OCI-LY1 (cell line): ENCODE results near the gene CREB3L1.

Experiments
- H2AFZ ChIP-seq: fragments of 200-600 bp; sonication (generic), shearing (Covaris generic); 2 replicates; pipeline ENCODE4 v1.6.0; 2014; ENCODE audit warnings: antibody characterized with exemption, mild to moderate bottlenecking, low read length
- H3F3A ChIP-seq: fragments of 200-600 bp; sonication (generic), shearing (Covaris generic); 2 replicates; pipeline ENCODE4 v1.6.0; 2014; ENCODE audit warnings: mild to moderate bottlenecking, antibody characterized with exemption, low read length, moderate library complexity; ENCODE audit not compliant: insufficient read depth
- H3K27ac ChIP-seq: fragments of 200-600 bp; sonication (generic); 2 replicates; pipeline ENCODE4 v1.5.1; 2014; ENCODE audit warnings: low read length, mixed run types, mild to moderate bottlenecking, low read depth; ENCODE audit not compliant: poor library complexity, severe bottlenecking
- H3K27me3 ChIP-seq: fragments of 200-600 bp; sonication (generic); 2 replicates; pipeline ENCODE4 v1.6.0; 2014; ENCODE audit warnings: antibody characterized with exemption, mild to moderate bottlenecking, low read length, moderate library complexity; ENCODE audit not compliant: insufficient read depth
- H3K36me3 ChIP-seq: fragments of 200-600 bp; sonication (generic); 2 replicates; pipeline ENCODE4 v1.6.1; 2014; ENCODE audit warnings: mild to moderate bottlenecking, antibody characterized with exemption, low read length, moderate library complexity, mixed read lengths; ENCODE audit not compliant: insufficient read depth
- H3K4me1 ChIP-seq: fragments of 200-600 bp; sonication (generic); 2 replicates; pipeline ENCODE4 v1.5.1; 2014; ENCODE audit warnings: mild to moderate bottlenecking, low read length, moderate library complexity; ENCODE audit not compliant: insufficient read depth, severe bottlenecking
- H3K4me2 ChIP-seq: fragments of 200-600 bp; sonication (generic), shearing (Covaris generic); 2 replicates; pipeline ENCODE4 v1.6.1; 2014; ENCODE audit warnings: low read length
- H3K4me3 ChIP-seq: fragments of 200-600 bp; sonication (generic); 2 replicates; pipeline ENCODE4 v1.5.1; 2014; ENCODE audit warnings: low read length, low read depth, mild to moderate bottlenecking, mixed read lengths; ENCODE audit not compliant: poor library complexity, severe bottlenecking
- H3K79me2 ChIP-seq: fragments of 200-600 bp; shearing (Covaris generic); 2 replicates; pipeline ENCODE4 v1.6.1; 2016; ENCODE audit warnings: mixed run types, low read length, mixed read lengths; ENCODE audit not compliant: insufficient read depth
- H3K9ac ChIP-seq: fragments of 200-600 bp; sonication (generic), shearing (Covaris generic); 2 replicates; pipeline ENCODE4 v1.6.1; 2014; ENCODE audit warnings: mild to moderate bottlenecking, low read length, mixed read lengths
- H3K9me2 ChIP-seq: fragments of 200-600 bp; sonication (generic), shearing (Covaris generic); 2 replicates; pipeline ENCODE4 v1.6.1; 2014; ENCODE audit warnings: low read depth, mild to moderate bottlenecking, low read length, mixed read lengths
- H3K9me3 ChIP-seq: fragments of 200-600 bp; shearing (Covaris generic); 2 replicates; pipeline ENCODE4 v1.6.1; 2014; ENCODE audit warnings: low read length, mixed read lengths
- H4K20me1 ChIP-seq: fragments of 200-600 bp; sonication (generic), shearing (Covaris generic); 2 replicates; pipeline ENCODE4 v1.6.0; 2016; ENCODE audit warnings: mild to moderate bottlenecking, low read length; ENCODE audit not compliant: insufficient read depth
- EZH2 ChIP-seq: fragments of 200-600 bp; sonication (generic), shearing (Covaris generic); IDR thresholded peaks from 2 replicates; pipeline ENCODE4 v1.8.0; 2017; ENCODE audit warnings: borderline replicate concordance, mixed run types, mild to moderate bottlenecking, antibody characterized with exemption, low read length, moderate library complexity, mixed read lengths
- TF ChIP-seq, protein P1 (sequence below): fragments of 200-600 bp; sonication (generic), shearing (Covaris generic); IDR thresholded peaks from 2 replicates; pipeline ENCODE4 v1.5.1; 2017; ENCODE audit warnings: mild to moderate bottlenecking, antibody characterized with exemption, low read length, moderate library complexity, mixed read lengths

CREB3L1 gene

DNA sequence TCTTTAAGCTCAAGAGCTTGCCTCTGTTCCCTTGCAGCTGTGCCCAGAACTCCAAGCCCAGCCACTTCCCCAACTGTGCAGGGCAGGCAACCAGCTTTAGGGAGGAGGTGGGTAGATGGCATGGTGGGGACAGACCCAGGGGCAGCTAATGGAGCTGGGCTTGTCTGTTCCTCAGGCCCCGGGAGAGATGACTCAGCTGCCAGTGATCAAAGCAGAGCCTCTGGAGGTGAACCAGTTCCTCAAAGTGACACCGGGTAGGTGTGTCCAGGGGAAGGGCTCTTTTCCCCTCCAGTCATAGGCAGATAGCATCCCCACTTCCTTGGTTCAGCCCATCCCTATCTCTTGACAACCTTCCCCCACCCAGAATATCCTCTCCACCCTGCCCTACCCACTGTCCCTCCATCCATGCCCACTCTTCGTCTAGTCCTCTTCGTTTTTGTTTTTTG is 32.4 kb downstream of the CREB3L1 start:
- TF ChIP-seq, protein P1, sequence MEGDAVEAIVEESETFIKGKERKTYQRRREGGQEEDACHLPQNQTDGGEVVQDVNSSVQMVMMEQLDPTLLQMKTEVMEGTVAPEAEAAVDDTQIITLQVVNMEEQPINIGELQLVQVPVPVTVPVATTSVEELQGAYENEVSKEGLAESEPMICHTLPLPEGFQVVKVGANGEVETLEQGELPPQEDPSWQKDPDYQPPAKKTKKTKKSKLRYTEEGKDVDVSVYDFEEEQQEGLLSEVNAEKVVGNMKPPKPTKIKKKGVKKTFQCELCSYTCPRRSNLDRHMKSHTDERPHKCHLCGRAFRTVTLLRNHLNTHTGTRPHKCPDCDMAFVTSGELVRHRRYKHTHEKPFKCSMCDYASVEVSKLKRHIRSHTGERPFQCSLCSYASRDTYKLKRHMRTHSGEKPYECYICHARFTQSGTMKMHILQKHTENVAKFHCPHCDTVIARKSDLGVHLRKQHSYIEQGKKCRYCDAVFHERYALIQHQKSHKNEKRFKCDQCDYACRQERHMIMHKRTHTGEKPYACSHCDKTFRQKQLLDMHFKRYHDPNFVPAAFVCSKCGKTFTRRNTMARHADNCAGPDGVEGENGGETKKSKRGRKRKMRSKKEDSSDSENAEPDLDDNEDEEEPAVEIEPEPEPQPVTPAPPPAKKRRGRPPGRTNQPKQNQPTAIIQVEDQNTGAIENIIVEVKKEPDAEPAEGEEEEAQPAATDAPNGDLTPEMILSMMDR: no peak
- no peak for TF ChIP-seq EZH2
- Histone ChIP-seq H3K36me3 (no peaks in the 10 kb centered on the region), H3K27ac (no peak overlapping the region), H4K20me1 (no peaks in the 10 kb centered on the region), H3K9ac (no peak overlapping the region), H3K4me1 (peaks cover 6% of the 10 kb centered on the region), H3K9me2 (no peaks in the 10 kb centered on the region), H3F3A (no peaks in the 10 kb centered on the region), H3K9me3 (no peaks in the 10 kb centered on the region), H3K4me3 (no peak overlapping the region), H3K4me2 (no peak overlapping the region), H3K27me3 (0 out of 2 replicates have a peak, but pooled peaks cover 3% of the 10 kb centered on the region), H3K79me2 (no peaks in the 10 kb centered on the region), H2AFZ (no peak overlapping the region)

DNA sequence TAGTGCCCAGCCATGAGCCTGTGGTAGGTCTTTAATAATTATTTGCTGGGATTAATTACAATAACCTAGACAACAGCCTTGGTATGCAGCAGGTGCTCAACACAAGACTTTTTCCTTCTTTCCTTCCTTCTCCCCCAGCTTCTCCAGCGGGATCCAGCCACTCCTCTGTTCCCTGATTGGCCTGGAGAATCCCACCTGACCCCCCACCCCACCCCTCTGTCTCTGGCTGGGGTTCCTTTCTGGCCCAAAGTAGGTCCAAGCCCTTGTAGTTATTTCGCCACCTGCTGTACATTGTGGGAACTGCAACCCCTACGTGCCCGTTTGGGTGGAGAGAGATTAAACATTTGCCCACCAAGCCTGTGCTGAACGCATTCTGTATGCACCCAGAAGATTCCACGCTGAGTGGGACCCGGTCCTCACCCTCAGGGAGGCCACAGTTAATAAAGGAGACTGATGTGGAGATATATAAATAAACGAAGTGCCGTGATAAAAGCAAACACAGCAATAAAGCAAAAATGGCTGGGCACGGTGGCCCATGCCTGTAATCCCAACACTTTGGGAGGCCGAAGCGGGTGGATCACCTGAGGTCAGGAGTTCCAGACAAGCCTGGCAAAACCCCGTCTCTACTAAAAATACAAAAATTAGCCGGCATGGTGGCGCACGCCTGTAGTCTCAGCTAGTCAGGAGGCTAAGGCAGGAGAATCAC is 37.7 kb downstream of the CREB3L1 start:
- Histone ChIP-seq H4K20me1 (no peaks in the 10 kb centered on the region), H3K9me2 (no peaks in the 10 kb centered on the region), H3K79me2 (no peaks in the 10 kb centered on the region), H3F3A (no peaks in the 10 kb centered on the region), H3K36me3 (no peaks in the 10 kb centered on the region), H3K4me1 (peaks cover 11% of the 10 kb centered on the region), H2AFZ (no peak overlapping the region), H3K27me3 (peaks cover 3% of the 10 kb centered on the region; the same call in 1 of the 2 replicates), H3K9ac (no peak overlapping the region), H3K4me3 (no peak overlapping the region), H3K27ac (no peak overlapping the region), H3K4me2 (no peak overlapping the region), H3K9me3 (no peaks in the 10 kb centered on the region)
- no peak for TF ChIP-seq EZH2
- TF ChIP-seq, protein P1: peak; percentile 94

DNA sequence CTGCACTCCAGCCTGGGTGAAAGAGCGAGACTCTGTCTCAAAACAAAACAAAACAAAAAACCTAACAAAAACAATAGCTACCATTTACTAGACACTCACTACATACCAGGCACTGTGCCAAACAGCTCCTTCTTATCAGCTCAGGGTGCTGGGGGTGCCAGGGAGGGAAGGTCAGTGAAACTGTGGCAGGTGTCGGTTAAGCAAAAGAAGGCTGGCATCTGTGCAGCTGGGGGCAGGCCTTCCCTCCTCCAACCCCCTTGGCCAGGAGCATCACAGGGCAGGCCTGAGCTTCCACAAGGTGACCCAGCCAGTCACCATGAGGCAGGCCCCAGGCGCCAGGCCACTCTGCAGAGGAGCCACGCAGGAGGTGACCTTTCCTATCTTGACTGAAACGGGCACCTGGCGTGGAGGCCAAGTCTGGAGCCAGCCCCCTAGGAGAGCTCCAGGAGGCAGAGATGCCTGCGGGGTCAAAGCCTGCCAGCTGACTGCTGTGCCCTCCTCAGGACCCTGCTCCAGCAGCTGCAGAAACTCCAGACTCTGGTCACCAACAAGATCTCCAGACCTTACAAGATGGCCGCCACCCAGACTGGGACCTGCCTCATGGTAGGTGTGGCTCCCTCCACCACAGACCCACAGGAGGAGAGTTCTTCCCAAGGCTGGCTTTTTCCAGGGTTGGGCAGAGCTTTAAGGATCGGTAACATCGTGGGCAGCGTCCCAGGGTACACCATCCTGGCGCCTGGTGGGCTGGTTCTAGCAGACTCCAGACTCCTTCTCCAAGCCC is 38.5 kb downstream of the CREB3L1 start:
- H3K9me3 ChIP-seq: no peaks in the 10 kb centered on the region
- no peaks in the 10 kb centered on the region for H4K20me1 ChIP-seq
- peaks cover 11% of the 10 kb centered on the region for H3K4me1 ChIP-seq
- no peak overlapping the region for H3K27ac ChIP-seq
- TF ChIP-seq EZH2: no peak
- TF ChIP-seq, protein P1: no peak
- H3K27me3 ChIP-seq: peaks cover 3% of the 10 kb centered on the region; the same call in 1 of the 2 replicates
- no peaks in the 10 kb centered on the region for H3F3A ChIP-seq
- no peak overlapping the region for H3K9ac ChIP-seq
- no peaks in the 10 kb centered on the region for H3K79me2 ChIP-seq
- H2AFZ ChIP-seq: no peak overlapping the region
- H3K36me3 ChIP-seq: no peaks in the 10 kb centered on the region
- H3K4me2 ChIP-seq: no peak overlapping the region
- no peak overlapping the region for H3K4me3 ChIP-seq
- H3K9me2 ChIP-seq: no peaks in the 10 kb centered on the region
